Measurements from ENCODE around the gene CDYL2.

- TF ChIP-seq CTCF (IDR thresholded peaks at IDR 0.05) (no peak), POLR2A (IDR thresholded peaks at IDR 0.05) (no peak)
Measured at GRCh38 chr16:80775450-80775849, 28.9 kb downstream of the CDYL2 start.
